ENCODE measurements around the gene ACP6. TPM values are rescaled to one million over a fixed set of nuclear protein-coding genes. Genes with fewer than 3 reads are reported as not detected.
A peak's percentile ranks its signal among the peaks of the same experiment; 100 is the strongest.

ACP6 gene
- polyA plus RNA-seq, 2 of the 4 experiments (the other 2 are of a cell fraction), result 14.9 to 26.2 TPM

GRCh38 chr1:147699686-147700041 is 29.3 kb upstream of the ACP6 start:
- no peak overlapping the region for H3K27ac ChIP-seq
- no peak for DNase-seq (ENCODE audit: low read depth in 1 of 2, low spot score in 1 of 2)
- ChIA-PET CTCF (interaction anchor here (0.7 to 3.9 kb wide), 7 partner anchors 19 to 201 kb away, joined by 3 to 13 read pairs (median 3); no protein-coding TSS in a partner anchor), POLR2A (no interaction called here)
- WGBS (ENCODE audit: missing lambda C conversion rate), result 30% methylated on average over 3 of the region's 3 CpGs
- ATAC-seq, result peak; percentile 36 to 49; a peak in 3 of 6 replicates
- 0 out of 3 replicates have a peak, but pooled peaks cover 3% of the 10 kb centered on the region for H3K4me1 ChIP-seq
- no peak overlapping the region for H3K4me2 ChIP-seq
- no peak for FAIRE-seq
- H3K4me3 ChIP-seq, result no peak overlapping the region
- TF ChIP-seq, protein P1, sequence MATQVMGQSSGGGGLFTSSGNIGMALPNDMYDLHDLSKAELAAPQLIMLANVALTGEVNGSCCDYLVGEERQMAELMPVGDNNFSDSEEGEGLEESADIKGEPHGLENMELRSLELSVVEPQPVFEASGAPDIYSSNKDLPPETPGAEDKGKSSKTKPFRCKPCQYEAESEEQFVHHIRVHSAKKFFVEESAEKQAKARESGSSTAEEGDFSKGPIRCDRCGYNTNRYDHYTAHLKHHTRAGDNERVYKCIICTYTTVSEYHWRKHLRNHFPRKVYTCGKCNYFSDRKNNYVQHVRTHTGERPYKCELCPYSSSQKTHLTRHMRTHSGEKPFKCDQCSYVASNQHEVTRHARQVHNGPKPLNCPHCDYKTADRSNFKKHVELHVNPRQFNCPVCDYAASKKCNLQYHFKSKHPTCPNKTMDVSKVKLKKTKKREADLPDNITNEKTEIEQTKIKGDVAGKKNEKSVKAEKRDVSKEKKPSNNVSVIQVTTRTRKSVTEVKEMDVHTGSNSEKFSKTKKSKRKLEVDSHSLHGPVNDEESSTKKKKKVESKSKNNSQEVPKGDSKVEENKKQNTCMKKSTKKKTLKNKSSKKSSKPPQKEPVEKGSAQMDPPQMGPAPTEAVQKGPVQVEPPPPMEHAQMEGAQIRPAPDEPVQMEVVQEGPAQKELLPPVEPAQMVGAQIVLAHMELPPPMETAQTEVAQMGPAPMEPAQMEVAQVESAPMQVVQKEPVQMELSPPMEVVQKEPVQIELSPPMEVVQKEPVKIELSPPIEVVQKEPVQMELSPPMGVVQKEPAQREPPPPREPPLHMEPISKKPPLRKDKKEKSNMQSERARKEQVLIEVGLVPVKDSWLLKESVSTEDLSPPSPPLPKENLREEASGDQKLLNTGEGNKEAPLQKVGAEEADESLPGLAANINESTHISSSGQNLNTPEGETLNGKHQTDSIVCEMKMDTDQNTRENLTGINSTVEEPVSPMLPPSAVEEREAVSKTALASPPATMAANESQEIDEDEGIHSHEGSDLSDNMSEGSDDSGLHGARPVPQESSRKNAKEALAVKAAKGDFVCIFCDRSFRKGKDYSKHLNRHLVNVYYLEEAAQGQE (IDR thresholded peaks at IDR 0.05), result no peak
- TF ChIP-seq NR3C1 (IDR thresholded peaks at IDR 0.05), result no peak
- TF ChIP-seq JUNB (IDR thresholded peaks at IDR 0.05), result no peak
- no peak for TF ChIP-seq ZSCAN20 (CRISPR knock-in tag; IDR thresholded peaks at IDR 0.05)
- no peak for TF ChIP-seq CEBPB (IDR thresholded peaks at IDR 0.05)
- no peak for TF ChIP-seq EP300 (IDR thresholded peaks at IDR 0.05)
- no peak for TF ChIP-seq CBX8 (IDR thresholded peaks at IDR 0.05)
- no peak for TF ChIP-seq SREBF2 (IDR thresholded peaks at IDR 0.05)
- TF ChIP-seq SMC3 (IDR thresholded peaks at IDR 0.05), result no peak
- TF ChIP-seq ZFP36 (IDR thresholded peaks at IDR 0.05; ENCODE audit: borderline replicate concordance, partially characterized antibody), result no peak
- no peaks in the 10 kb centered on the region for H3K9me3 ChIP-seq

DNA sequence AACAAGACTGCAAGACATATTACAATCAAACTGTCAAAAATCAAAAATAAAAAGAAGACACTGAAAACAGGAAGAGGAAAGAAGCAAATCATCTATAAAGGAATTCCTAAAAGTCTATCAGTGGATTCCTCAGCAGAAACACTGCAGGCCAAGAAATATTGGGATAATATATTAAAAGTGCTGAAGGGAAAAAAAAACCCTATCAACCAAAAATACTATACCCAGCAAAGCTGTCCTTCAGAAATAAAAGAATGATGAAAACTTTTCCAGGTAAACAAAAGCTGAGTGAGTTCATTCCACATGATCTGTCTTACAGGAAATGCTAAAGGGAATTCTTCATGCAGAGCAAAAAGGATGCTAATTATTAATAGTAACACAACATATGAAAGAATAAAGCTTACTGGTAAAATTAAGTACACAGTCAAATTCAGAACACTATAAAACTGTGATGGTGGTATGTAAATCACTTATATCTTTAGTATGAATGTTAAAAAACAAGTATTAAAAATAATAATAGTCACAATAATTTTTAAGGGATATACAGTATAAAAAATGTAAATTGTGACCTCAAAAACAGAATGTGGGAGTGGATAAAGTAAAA is 12.9 kb upstream of the ACP6 start:
- Histone ChIP-seq H3K9me3 (peaks cover 25% of the 10 kb centered on the region; the same call in 2 of the 3 replicates), H3K4me1 (no peaks in the 10 kb centered on the region), H3K4me2 (no peak overlapping the region), H3K27ac (no peak overlapping the region), H3K4me3 (no peak overlapping the region)
- TF ChIP-seq ZC3H11A (IDR thresholded peaks at IDR 0.05) (no peak), NR3C1 (IDR thresholded peaks at IDR 0.05) (no peak), RNF2 (IDR thresholded peaks at IDR 0.05; ENCODE audit: borderline replicate concordance, low read depth) (no peak), HDAC2 (IDR thresholded peaks at IDR 0.05) (no peak), USF2 (IDR thresholded peaks at IDR 0.05) (no peak), ATOH8 (CRISPR knock-in tag; IDR thresholded peaks at IDR 0.05; ENCODE audit: low read depth) (no peak), BCL3 (IDR thresholded peaks at IDR 0.05) (no peak), CHD2 (IDR thresholded peaks at IDR 0.05; ENCODE audit: low read length, partially characterized antibody) (no peak), JUN (IDR thresholded peaks at IDR 0.05) (no peak), ELK1 (IDR thresholded peaks at IDR 0.05; ENCODE audit: low read depth, low read length) (no peak), SREBF2 (IDR thresholded peaks at IDR 0.05) (no peak), GATA3 (IDR thresholded peaks at IDR 0.05; ENCODE audit: borderline replicate concordance) (no peak), ZSCAN20 (CRISPR knock-in tag; IDR thresholded peaks at IDR 0.05) (no peak), HEYL (CRISPR knock-in tag; IDR thresholded peaks at IDR 0.05) (no peak), CHD4 (IDR thresholded peaks at IDR 0.05; ENCODE audit: borderline replicate concordance) (no peak), NFE2L2 (conservative IDR thresholded peaks at IDR 0.05; ENCODE audit: low read length) (no peak), RFX5 (IDR thresholded peaks at IDR 0.05) (no peak), E2F6 (IDR thresholded peaks at IDR 0.05; ENCODE audit: borderline replicate concordance, low read depth) (no peak), FOXS1 (CRISPR knock-in tag; IDR thresholded peaks at IDR 0.05) (no peak)
- TF ChIP-seq, protein P2, sequence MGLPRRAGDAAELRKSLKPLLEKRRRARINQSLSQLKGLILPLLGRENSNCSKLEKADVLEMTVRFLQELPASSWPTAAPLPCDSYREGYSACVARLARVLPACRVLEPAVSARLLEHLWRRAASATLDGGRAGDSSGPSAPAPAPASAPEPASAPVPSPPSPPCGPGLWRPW (IDR thresholded peaks at IDR 0.05), result no peak
- DNase-seq (ENCODE audit: low read depth in 1 of 2, low spot score in 1 of 2), result no peak
- no peak for ATAC-seq
- ChIA-PET CTCF (interaction anchor here (0.7 to 1.2 kb wide), 2 partner anchors 9 to 43 kb away, joined by 3 to 4 read pairs; no protein-coding TSS in a partner anchor), POLR2A (no interaction called here)
- no peak for FAIRE-seq
